SKM-1 (cell line): Measurements from ENCODE around the gene HSPA1L.
A peak's percentile ranks its signal among the peaks of the same experiment; 100 is the strongest.
"Not testable (repeated sequence)": the region's sequence is repeated elsewhere in the genome, so short reads cannot be mapped to it uniquely, and the experiment has no call there.

ENCODE experiments used
- DNase-seq: peaks from one replicate; lab custom pipeline; 2025; ENCODE audit not compliant: unreplicated experiment; lab: John Stamatoyannopoulos, UW

Gene HSPA1L

DNA sequence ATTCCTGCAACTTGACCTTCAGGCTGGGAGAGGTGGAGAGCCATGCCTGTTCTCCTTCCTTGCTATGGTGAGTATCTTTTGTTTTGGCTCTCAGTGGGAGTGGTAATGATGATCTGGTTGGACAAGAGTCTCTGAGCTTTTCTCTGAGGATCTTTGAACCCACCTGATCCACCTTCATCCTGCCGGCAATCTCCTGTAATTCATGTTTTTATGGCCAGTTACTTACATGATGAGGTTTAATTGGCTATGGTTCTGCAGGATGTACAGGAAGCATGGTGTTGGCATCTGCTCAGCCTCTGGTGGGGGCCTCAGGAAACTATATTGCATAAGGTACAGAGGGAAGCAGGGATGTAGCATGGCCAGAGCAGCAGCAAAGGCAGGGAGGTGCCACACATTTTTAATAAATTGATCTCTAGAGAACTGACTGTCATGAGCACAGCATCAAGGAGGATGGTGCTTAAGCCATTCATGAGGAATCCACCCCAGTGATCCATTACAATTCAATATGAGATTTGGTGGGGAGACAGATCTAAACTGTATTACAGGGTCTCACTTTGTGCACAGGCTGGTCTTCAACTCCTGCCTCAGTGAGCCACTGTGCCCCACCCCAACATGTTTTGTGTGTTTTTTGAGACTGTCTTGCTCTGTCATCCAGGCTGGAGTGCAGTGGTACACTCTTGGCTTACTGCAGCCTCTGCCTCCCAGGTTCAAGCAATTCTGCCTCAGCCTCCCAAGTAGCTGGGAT lies 22.5 kb upstream of the HSPA1L start:
- no peak for DNase-seq

DNA sequence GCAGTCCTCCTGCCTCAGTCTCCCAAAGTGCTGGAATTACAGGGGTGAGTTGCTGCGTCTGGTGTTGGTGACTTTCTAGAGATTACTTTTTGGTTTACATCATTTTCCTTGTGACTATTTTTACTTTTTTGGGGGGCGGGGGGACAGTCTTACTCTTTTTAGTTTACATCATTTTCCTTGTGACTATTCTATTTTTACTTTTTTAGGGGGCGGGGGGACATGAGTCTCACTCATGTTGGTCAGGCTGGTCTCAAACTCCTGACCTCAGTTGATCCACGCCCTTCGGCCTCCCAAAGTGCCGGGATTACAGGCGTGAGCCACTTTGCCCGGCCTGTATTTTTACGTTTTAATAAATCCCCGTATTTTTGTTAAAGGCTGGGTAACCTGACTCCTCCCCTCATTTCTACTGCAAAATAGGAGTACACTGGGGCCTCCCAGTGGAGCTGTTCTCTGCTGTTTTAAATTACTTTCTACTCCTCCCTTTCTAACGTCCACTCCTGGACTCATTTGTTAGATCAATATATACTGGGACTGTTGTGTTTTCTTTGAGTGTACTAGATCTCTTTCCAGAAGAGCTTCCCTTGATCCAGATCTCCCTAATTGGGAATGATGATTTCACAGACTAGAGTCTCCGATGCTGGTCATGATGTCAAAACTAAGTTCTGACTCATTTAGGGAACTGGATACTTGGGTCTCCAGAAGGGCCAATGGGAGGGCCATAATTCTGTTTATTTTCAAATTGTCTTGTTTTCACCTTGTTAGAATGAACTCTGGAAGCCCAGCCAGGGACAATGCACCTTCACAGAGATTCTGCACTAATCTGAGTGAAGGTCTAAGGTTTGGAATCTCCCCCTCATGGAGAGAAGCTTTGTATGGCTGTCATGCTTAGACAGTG lies 21.6 kb upstream of the HSPA1L start:
- DNase-seq = no peak

GRCh38 chr6:31836047-31836473 lies 21.0 kb upstream of the HSPA1L start:
- no peak for DNase-seq

DNA sequence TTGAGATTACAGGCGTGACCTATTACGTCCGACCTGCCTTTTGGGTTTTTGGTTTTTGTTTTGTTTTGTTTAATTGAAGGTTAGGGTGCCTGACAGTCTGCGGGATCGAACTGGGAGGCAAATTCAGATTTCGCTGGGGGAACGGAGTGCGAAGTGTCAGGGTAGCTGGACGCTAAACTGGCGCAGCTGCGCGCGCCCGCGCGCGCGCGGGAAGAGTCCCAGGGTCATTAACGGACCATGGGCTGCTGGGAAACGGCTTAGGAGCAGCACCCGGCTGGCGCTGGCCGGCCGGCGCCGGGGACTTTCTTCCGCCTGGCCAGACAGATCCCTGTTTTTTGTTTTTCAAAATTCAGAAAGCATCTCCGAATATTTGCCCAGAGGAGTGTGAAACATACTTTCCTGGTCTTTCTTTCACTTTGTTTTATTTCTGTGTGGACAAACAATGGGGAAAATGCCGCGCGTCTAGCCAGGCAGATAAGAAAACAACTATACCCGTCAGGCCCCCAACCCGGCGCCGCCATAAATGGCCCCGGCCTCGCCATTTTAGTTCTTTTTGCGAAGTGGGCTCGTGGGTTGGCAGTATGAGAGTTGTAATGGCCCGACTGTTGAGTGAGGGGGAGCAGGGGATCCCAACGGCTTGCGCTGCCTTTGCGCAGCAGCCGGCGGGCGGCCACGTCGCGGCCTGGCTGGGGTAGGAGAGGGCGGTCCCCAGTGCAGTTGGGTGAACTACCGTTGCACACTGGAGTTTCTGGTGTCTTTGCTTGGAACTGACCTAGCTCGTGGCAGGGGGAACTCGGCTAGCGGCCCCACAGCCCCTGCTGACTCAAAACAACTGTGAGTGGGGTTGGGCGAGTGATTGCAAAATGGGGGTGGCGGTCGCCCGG lies 19.5 kb upstream of the HSPA1L start:
- peak; percentile 85 for DNase-seq

DNA sequence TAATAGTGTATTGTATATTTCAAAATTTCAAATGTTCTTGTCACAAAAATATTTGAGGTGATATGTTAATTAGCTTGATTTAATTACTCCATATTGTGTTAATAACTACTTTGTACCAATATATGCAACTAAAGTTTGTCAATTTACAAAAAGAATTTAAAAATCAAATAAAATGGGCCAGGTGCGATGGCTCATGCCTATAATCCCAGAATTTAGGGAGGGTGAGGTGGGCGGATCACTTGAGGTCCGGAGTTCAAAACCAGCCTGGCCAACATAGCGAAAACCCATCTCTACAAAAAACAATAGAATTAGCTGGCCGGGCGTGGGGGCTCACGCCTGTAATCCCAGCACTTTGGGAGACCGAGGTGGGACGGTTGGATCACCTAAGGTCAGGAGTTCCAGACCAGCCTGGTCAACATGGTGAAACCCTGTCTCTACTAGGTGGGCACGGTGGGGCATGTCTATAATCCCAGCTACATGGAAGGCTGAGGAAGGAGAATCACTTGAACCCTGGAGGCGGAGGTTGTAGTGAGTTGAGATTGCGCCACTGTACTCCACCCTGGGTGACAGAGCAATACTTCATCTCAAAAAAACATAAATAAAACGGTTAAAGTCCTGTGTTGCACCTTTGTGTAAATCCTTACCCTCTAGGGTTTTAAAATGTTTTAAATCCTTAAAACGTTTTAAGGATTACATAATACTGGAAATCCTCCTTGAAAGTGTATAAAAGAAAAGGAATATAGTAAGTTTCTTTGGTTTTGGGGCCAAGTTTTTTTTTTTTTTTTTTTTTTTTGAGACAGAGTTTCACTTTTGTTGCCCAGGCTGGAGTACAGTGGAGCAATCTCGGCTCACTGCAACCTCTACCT lies 16.5 kb upstream of the HSPA1L start:
- DNase-seq = no peak

DNA sequence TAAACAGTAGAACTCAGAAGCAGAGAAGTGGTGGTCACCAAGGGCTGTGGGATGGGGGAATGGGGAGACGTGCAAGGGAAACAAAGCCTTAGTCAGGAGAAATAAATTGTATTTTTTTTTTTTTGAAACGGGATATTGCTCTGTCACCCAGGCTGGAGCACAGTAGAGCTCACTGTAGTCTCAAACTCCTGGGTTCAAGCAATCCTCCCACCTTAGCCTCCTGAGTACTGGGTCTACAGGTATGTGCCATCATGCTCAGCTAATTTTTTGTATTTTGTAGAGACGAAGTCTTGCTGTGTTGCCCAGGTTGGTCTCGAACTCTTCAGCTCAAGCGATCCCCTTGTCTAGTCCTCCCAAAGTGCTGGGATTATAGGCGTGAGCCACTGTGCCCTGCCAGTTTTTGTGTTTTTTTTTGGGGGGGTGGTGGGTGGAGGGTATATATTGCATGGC lies 15.8 kb upstream of the HSPA1L start:
- no peak for DNase-seq

DNA sequence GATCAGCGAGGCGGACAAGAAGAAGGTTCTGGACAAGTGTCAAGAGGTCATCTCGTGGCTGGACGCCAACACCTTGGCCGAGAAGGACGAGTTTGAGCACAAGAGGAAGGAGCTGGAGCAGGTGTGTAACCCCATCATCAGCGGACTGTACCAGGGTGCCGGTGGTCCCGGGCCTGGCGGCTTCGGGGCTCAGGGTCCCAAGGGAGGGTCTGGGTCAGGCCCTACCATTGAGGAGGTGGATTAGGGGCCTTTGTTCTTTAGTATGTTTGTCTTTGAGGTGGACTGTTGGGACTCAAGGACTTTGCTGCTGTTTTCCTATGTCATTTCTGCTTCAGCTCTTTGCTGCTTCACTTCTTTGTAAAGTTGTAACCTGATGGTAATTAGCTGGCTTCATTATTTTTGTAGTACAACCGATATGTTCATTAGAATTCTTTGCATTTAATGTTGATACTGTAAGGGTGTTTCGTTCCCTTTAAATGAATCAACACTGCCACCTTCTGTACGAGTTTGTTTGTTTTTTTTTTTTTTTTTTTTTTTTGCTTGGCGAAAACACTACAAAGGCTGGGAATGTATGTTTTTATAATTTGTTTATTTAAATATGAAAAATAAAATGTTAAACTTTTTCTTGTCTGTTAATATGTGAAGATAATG lies 14.7 kb upstream of the HSPA1L start:
- peak; percentile 40 for DNase-seq

DNA sequence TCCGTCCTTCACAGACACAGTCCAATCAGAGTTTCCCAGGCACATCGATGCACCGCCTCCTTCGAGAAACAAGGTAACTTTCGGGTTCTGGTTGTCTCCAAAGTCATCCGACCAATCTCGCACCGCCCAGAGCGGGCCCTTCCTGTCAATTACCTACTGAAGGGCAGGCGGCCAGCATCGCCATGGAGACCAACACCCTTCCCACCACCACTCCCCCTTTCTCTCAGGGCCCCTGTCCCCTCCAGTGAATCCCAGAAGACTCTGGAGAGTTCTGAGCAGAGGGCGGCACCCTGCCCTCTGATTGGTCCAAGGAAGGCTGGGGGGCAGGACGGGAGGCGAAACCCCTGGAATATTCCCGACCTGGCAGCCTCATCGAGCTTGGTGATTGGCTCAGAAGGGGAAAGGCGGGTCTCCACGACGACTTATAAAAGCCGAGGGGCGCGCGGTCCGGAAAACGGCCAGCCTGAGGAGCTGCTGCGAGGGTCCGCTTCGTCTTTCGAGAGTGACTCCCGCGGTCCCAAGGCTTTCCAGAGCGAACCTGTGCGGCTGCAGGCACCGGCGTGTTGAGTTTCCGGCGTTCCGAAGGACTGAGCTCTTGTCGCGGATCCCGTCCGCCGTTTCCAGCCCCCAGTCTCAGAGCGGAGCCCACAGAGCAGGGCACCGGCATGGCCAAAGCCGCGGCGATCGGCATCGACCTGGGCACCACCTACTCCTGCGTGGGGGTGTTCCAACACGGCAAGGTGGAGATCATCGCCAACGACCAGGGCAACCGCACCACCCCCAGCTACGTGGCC lies 12.4 kb upstream of the HSPA1L start, which contains the start of gene HSPA1B:
Gene HSPA1B (plus strand): TSS at position 453 of the 794 bp plus-strand sequence. CDS start 213 bp downstream, at position 666.
- peak; percentile 99 for DNase-seq

GRCh38 chr6:31826793-31827285 lies 11.8 kb upstream of the HSPA1L start:
- peak; percentile 77 for DNase-seq

GRCh38 chr6:31825553-31825952 lies 10.5 kb upstream of the HSPA1L start:
- DNase-seq = no peak

- not testable (repeated sequence) for DNase-seq
These were observed 8.6 kb upstream of the HSPA1L start for GRCh38 chr6:31823592-31824196.

GRCh38 chr6:31822036-31822821 lies 7.1 kb upstream of the HSPA1L start:
- DNase-seq = peak; percentile 67

GRCh38 chr6:31821301-31822035 lies 6.4 kb upstream of the HSPA1L start:
- DNase-seq = peak; percentile 66

GRCh38 chr6:31820399-31820798 lies 5.3 kb upstream of the HSPA1L start:
- DNase-seq = not testable (repeated sequence)

- DNase-seq = no peak
These were observed 4.8 kb upstream of the HSPA1L start for GRCh38 chr6:31819871-31820299.

DNA sequence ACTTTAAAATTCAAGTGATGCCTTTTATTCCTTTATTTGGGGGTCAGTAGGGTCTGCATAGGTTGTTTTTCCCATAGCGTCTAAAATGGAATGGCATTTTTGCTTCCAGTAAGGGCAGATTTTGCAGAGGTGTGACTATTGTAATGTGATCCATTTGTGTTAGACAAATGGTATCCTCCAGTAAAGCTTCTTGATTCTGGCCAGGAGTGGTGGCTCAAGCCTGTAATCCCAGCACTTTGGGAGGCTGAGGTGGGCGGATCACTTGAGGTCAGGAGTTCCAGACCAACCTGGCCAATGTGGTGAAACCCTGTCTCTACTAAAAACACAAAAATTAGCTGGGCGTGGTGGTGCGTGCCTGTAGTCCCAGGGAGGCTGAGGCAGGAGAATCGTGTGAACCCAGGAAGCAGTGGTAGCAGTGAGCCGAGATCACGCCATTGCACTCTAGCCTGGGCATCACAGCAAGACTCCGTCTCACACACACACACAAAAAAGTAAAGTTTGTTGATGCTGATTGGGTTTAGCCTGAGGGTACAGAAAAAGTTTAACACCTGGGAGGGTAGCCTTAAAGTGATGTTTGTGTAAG lies 2.9 kb upstream of the HSPA1L start:
- not testable (repeated sequence) for DNase-seq
